CD4-positive, alpha-beta memory T cell (primary cell): ENCODE measurements around the gene MPHOSPH9. TPM values are rescaled to one million over a fixed set of nuclear protein-coding genes. Genes with fewer than 3 reads are reported as not detected.

Source experiments
- CTCF ChIA-PET: fragments of 350-600 bp; sonication (Branson Sonifier 250); formaldehyde crosslinking; loops from one replicate; lab custom pipeline; 2021; ENCODE audit warnings: inconsistent platforms; ENCODE audit not compliant: partially characterized antibody; lab: Charles Lee
- POLR2A ChIA-PET: fragments of 350-600 bp; sonication (Branson Sonifier 250); formaldehyde crosslinking; loops from one replicate; lab custom pipeline; 2021; ENCODE audit not compliant: partially characterized antibody; lab: Charles Lee
- DNase-seq, 5 donors: peaks; one replicate each; pipeline versions ENCODE4 v3.0.0 to v3.0.0-alpha.2; 2020 to 2022; ENCODE audit warnings: mixed read lengths in 1 of 5
- H3K27ac ChIP-seq: one replicate; pipeline ENCODE4 v1.7.0; 2013; ENCODE audit warnings: low read depth, low read length
- H3K27me3 ChIP-seq: 2 replicates; pipeline ENCODE4 v1.7.0; 2013; ENCODE audit warnings: mild to moderate bottlenecking, low read length, moderate library complexity; ENCODE audit not compliant: insufficient read depth
- H3K36me3 ChIP-seq: 2 replicates; pipeline ENCODE4 v1.7.0; 2013; ENCODE audit warnings: mild to moderate bottlenecking, low read length, moderate library complexity; ENCODE audit not compliant: insufficient read depth
- H3K4me1 ChIP-seq: 2 replicates; pipeline ENCODE4 v1.7.0; 2013; ENCODE audit warnings: mild to moderate bottlenecking, low read length, moderate library complexity; ENCODE audit not compliant: insufficient read depth
- H3K4me3 ChIP-seq, 2 donors: one replicate each; pipeline ENCODE4 v1.7.0; 2013; ENCODE audit warnings: low read length in 2 of 2, mild to moderate bottlenecking in 1 of 2
- H3K9me3 ChIP-seq, 2 donors: one replicate each; pipeline ENCODE4 v1.7.0; 2013; ENCODE audit warnings: low read length in 2 of 2, control low read depth in 1 of 2; ENCODE audit not compliant: control insufficient read depth in 1 of 2
- H3K27ac Mint-ChIP-seq, 7 donors: one replicate each; pipeline ENCODE4 v1.8.0; 2020 to 2021; ENCODE audit warnings: mixed read lengths in 7 of 7, mild to moderate bottlenecking in 6 of 7, inconsistent platforms in 3 of 7, moderate library complexity in 3 of 7
- H3K27me3 Mint-ChIP-seq, 2 donors: one replicate each; pipeline ENCODE4 v1.8.0; 2020 to 2021; ENCODE audit warnings: mixed read lengths in 2 of 2
- H3K36me3 Mint-ChIP-seq, 2 donors: one replicate each; pipeline ENCODE4 v1.8.0; 2020 to 2021; ENCODE audit warnings: mixed read lengths in 2 of 2, inconsistent platforms in 1 of 2, mild to moderate bottlenecking in 1 of 2
- H3K4me1 Mint-ChIP-seq, 4 donors: one replicate each; pipeline ENCODE4 v1.8.0; 2020 to 2021; ENCODE audit warnings: mixed read lengths in 4 of 4, mild to moderate bottlenecking in 1 of 4
- H3K4me3 Mint-ChIP-seq, 8 donors: one replicate each; pipeline ENCODE4 v1.8.0; 2020 to 2021; ENCODE audit warnings: mixed read lengths in 8 of 8, mild to moderate bottlenecking in 7 of 8, moderate library complexity in 6 of 8, inconsistent platforms in 3 of 8
- H3K9me3 Mint-ChIP-seq, 8 donors: one replicate each; pipeline ENCODE4 v1.8.0; 2020 to 2021; ENCODE audit warnings: mixed read lengths in 8 of 8, mild to moderate bottlenecking in 5 of 8, inconsistent platforms in 3 of 8, moderate library complexity in 1 of 8
- intact Hi-C: fragments of 100-400 bp; cut with micrococcal nuclease; formaldehyde crosslinking; loops from one replicate; pipeline ENCODE4 v1.15.1; 2023
- polyA plus RNA-seq, 2 donors: library from polyadenylated mRNA; unstranded; fragments of 300-500 nt; fragmentation: Illumina TruSeq; gene quantifications; one replicate each; pipeline ENCODE4 v1.2.3, GENCODE V29; 2021
- total RNA-seq, 2 experiments: library from RNA; stranded (reverse); gene quantifications; one replicate each; pipeline ENCODE4 v1.2.3, GENCODE V29; 2021

The MPHOSPH9 gene
- total and polyA plus RNA-seq, 4 experiments from 2014 or later, result 14.1 to 62.7 (median 45.1) TPM

DNA sequence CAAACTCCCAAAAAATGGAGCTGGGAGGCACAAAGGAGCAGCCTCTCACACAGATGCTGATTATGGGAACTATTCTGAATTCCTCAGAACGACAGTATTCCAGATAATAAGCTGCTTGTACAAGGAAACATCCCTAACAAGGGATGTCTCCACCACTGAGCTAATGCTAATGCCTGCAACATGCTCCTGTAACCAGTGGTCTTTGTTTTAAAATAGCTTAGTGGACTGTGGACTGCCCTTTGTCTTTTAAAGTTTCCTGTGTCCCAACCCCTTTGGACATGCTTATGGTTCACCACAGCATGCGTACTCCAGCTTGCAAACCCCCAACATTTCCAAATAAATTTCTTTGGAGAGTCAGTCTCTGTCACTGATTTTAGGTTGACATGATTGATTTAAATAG lies 65.6 kb downstream of the MPHOSPH9 start:
- Mint-ChIP-seq H3K4me1 (peaks cover 0 to 4% (median 3%) of the 10 kb centered on the region in 4 donors), H3K36me3 (peaks cover 38 to 60% of the 10 kb centered on the region in 2 donors)
- POLR2A ChIA-PET, result no interaction called here

DNA sequence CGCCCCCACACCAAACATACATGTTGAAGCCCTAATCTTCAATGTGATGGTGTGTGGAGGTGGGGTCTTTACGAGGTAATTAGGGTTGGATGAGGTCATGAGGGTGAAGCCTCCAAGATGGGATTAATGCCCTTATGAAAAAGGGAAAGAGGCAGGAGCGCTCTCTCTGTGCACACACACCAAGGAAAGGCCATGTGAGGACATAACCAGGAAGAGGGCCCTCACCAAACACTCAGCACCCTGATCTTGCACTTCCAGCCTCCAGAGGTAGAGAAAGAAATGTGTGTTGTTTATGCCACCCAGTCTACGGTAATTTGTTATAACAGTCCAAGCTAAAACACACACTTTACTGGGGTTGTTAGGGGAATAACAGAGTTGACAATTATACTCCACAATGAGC lies 67.4 kb downstream of the MPHOSPH9 start:
- ChIA-PET CTCF (no interaction called here), POLR2A (interaction anchor here (1.8 kb wide), 1 partner anchor 14 kb away, joined by 3 read pairs; the partner anchor contains the start of gene PITPNM2)
- Mint-ChIP-seq H3K36me3 (peaks cover 38 to 67% of the 10 kb centered on the region in 2 donors), H3K4me3 (no peak overlapping the region), H3K27ac (peak overlapping the region in 3 of 7 donors; percentile 4 to 82 (median 59)), H3K27me3 (no peaks in the 10 kb centered on the region), H3K9me3 (no peaks in the 10 kb centered on the region), H3K4me1 (peaks cover 0 to 4% (median 3%) of the 10 kb centered on the region in 4 donors)
- no peak for DNase-seq
- Histone ChIP-seq H3K9me3 (no peaks in the 10 kb centered on the region), H3K36me3 (peaks cover 23% of the 10 kb centered on the region), H3K4me3 (no peak overlapping the region), H3K27me3 (no peaks in the 10 kb centered on the region), H3K27ac (no peak overlapping the region), H3K4me1 (no peaks in the 10 kb centered on the region)
- intact Hi-C loops, result no loop called here

More for the DNA sequence above, 65.6 kb downstream of the MPHOSPH9 start:
- Mint-ChIP-seq H3K4me3 (no peak overlapping the region), H3K27ac (no peak overlapping the region), H3K9me3 (no peaks in the 10 kb centered on the region), H3K27me3 (no peaks in the 10 kb centered on the region)
- Histone ChIP-seq H3K4me3 (no peak overlapping the region), H3K36me3 (peaks cover 27% of the 10 kb centered on the region), H3K4me1 (no peaks in the 10 kb centered on the region), H3K9me3 (no peaks in the 10 kb centered on the region), H3K27me3 (no peaks in the 10 kb centered on the region), H3K27ac (no peak overlapping the region)
- intact Hi-C loops, result no loop called here
- no peak for DNase-seq
- CTCF ChIA-PET, result interaction anchor here (1.7 kb wide), 1 partner anchor 71 kb away, joined by 5 read pairs; no protein-coding TSS in a partner anchor

DNA sequence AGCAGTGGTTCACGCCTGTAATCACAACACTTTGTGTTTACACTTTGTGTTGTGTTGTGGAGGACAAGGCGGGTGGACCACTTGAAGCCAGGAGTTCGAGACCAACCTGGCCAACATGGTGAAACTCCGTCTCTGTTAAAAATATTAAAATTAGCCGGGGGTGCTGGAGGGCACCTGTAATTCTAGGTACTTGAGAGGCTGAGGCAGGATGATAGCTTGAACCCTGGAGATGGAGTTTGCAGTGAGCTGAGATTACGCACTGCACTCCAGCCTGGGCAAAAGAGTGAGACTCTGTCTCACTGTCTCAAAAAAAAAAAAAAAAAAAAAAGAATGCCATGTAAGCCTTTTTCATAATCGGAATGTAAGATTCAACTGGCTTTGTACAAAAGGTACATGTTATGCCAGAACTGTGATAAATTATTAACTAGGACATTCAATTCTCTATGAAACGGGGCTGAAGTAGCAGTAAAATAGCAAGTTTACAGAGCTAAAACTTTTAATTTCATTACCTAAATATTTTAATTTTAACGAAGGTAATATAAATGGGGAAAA lies 68.2 kb downstream of the MPHOSPH9 start:
- H3K36me3 ChIP-seq, result peaks cover 22% of the 10 kb centered on the region
- POLR2A ChIA-PET, result interaction anchor here (1.8 kb wide), 1 partner anchor 14 kb away, joined by 3 read pairs; the partner anchor contains the start of gene PITPNM2
- H3K36me3 Mint-ChIP-seq, result peaks cover 42 to 67% of the 10 kb centered on the region in 2 donors

DNA sequence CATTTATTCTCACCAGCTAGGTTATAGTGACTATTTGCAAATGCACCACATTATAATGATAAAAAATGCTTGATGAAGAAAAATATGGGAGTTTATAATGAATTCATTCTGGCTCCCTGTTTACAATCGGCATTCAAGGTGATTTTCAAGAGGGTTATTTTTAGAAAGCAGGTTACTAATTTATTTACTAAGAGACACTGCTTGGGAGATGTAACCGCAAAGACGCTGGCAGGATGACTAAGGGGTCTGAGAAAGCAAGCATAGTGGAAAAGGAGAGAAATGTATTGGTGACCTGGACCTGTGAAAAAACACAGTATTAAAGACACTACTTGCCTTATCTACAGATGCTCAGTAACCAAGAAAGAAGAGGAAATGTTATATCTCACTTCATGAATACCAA lies 68.7 kb downstream of the MPHOSPH9 start:
- H3K4me3 ChIP-seq, result no peak overlapping the region
- no peak overlapping the region for H3K4me3 Mint-ChIP-seq
- peaks cover 0 to 4% (median 3%) of the 10 kb centered on the region in 4 donors for H3K4me1 Mint-ChIP-seq
- H3K9me3 Mint-ChIP-seq, result no peaks in the 10 kb centered on the region
- POLR2A ChIA-PET, result no interaction called here
- H3K9me3 ChIP-seq, result no peaks in the 10 kb centered on the region
- peak overlapping the region in 1 of 7 donors; percentile 41 for H3K27ac Mint-ChIP-seq
- no peaks in the 10 kb centered on the region for H3K27me3 Mint-ChIP-seq
- no peaks in the 10 kb centered on the region for H3K4me1 ChIP-seq
- H3K27ac ChIP-seq, result no peak overlapping the region
- CTCF ChIA-PET, result no interaction called here
- H3K36me3 ChIP-seq, result peaks cover 22% of the 10 kb centered on the region
- no peaks in the 10 kb centered on the region for H3K27me3 ChIP-seq
- no peak for DNase-seq
- H3K36me3 Mint-ChIP-seq, result peaks cover 42 to 67% of the 10 kb centered on the region in 2 donors
- intact Hi-C loops, result no loop called here

More for the DNA sequence above, 68.2 kb downstream of the MPHOSPH9 start:
- Histone ChIP-seq H3K27me3 (no peaks in the 10 kb centered on the region), H3K27ac (no peak overlapping the region), H3K9me3 (no peaks in the 10 kb centered on the region), H3K4me1 (no peaks in the 10 kb centered on the region), H3K4me3 (no peak overlapping the region)
- DNase-seq, result no peak
- H3K27me3 Mint-ChIP-seq, result no peaks in the 10 kb centered on the region
- H3K4me1 Mint-ChIP-seq, result peaks cover 0 to 4% (median 3%) of the 10 kb centered on the region in 4 donors
- H3K9me3 Mint-ChIP-seq, result no peaks in the 10 kb centered on the region
- H3K27ac Mint-ChIP-seq, result peak overlapping the region in 1 of 7 donors; percentile 7
- intact Hi-C loops, result no loop called here
- H3K4me3 Mint-ChIP-seq, result no peak overlapping the region
- CTCF ChIA-PET, result no interaction called here

DNA sequence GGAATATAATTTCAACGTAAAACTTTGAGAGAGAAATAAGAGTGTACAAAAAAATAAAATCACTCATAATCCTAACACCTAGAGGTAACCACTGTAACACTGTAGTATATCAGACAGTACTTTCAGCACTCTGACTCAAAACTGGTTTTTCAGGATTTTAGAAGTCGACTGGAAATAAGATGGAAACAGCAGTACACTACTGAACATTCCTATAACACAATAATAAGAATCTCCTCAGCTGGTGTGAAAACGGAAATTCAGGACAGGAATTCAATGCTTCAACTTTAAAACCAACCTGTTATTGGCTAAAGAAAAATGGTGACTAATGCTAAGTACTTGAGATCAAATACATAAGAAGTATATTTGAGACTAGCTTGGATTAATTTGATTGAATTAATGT lies 69.7 kb downstream of the MPHOSPH9 start:
- no peak overlapping the region for H3K27ac ChIP-seq
- H3K9me3 ChIP-seq, result no peaks in the 10 kb centered on the region
- H3K4me1 Mint-ChIP-seq, result peaks cover 0 to 4% (median 3%) of the 10 kb centered on the region in 4 donors
- no peaks in the 10 kb centered on the region for H3K9me3 Mint-ChIP-seq
- H3K4me1 ChIP-seq, result no peaks in the 10 kb centered on the region
- intact Hi-C loops, result no loop called here
- no peak for DNase-seq
- H3K27ac Mint-ChIP-seq, result peak overlapping the region in 1 of 7 donors; percentile 8
- peaks cover 42 to 63% of the 10 kb centered on the region in 2 donors for H3K36me3 Mint-ChIP-seq
- no peak overlapping the region for H3K4me3 ChIP-seq
- POLR2A ChIA-PET, result no interaction called here
- H3K4me3 Mint-ChIP-seq, result no peak overlapping the region
- CTCF ChIA-PET, result no interaction called here
- peaks cover 22% of the 10 kb centered on the region for H3K36me3 ChIP-seq
- no peaks in the 10 kb centered on the region for H3K27me3 ChIP-seq
- H3K27me3 Mint-ChIP-seq, result no peaks in the 10 kb centered on the region

DNA sequence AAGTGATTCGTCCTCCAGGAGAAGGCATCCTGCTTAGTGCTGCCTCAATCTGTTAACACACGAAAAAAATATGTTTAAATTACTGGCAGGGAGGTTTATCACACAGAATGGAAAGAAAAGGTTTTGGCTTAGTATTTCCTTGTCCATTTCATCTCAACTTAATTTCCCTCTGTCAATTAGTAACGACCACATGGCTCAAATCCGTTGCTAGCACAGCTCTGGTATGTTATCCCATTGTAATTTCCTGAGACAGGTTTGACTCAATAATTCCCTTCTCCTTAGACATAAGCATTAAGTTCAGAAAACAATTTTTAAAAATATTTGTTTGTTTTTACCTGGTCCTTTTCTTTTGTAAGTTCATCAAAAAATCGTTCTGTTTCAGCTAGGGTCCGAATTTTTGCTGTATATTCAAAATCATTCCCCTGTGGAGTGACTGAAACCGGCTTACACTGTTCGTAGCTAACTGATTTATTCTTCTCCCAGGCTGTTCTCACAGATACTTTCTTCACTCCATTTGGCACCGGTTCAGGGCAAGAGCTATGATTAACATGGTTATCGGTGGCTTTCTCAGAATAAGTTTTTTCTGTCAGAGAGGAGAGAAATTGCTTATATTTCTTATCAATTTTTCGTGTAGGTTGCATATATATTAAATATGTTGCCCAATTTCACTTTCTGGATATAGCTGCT lies 72.0 kb downstream of the MPHOSPH9 start:
- no peaks in the 10 kb centered on the region for H3K27me3 Mint-ChIP-seq
- Histone ChIP-seq H3K4me3 (no peak overlapping the region), H3K27me3 (no peaks in the 10 kb centered on the region), H3K9me3 (no peaks in the 10 kb centered on the region), H3K36me3 (peaks cover 21% of the 10 kb centered on the region), H3K4me1 (no peaks in the 10 kb centered on the region), H3K27ac (no peak overlapping the region)
- H3K36me3 Mint-ChIP-seq, result peaks cover 30 to 53% of the 10 kb centered on the region in 2 donors
- peak overlapping the region in 1 of 7 donors; percentile 29 for H3K27ac Mint-ChIP-seq
- no peak overlapping the region for H3K4me3 Mint-ChIP-seq
- ChIA-PET CTCF (interaction anchor here (1.0 to 1.7 kb wide), 2 partner anchors 77 to 117 kb away, joined by 3 read pairs; no protein-coding TSS in a partner anchor), POLR2A (no interaction called here)
- H3K4me1 Mint-ChIP-seq, result no peaks in the 10 kb centered on the region
- no peaks in the 10 kb centered on the region for H3K9me3 Mint-ChIP-seq
- intact Hi-C loops, result no loop called here
- no peak for DNase-seq

DNA sequence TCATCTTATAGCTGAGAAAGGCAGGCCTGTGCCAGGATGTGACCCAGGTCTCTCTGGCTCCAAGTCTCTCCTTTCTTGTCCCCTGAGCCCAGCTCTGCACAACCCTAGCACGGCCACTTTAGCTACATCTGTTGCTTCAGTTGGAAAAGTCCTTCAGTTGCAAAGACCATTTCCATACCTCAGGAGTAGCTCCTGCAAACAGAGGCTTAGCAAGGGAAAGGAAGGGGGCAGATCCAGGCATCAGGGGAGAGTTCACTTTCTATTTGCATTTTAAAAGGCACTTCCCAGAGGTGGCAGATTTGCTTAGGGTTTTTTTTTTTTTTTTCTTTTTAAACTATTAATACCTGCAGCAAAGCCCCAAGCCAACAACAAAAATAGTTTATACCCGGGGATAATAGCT lies 79.0 kb downstream of the MPHOSPH9 start:
- H3K27me3 ChIP-seq, result no peaks in the 10 kb centered on the region
- no peak overlapping the region for H3K27ac ChIP-seq
- DNase-seq, result no peak
- peaks cover 12 to 28% (median 18%) of the 10 kb centered on the region in 4 donors for H3K4me1 Mint-ChIP-seq
- H3K9me3 ChIP-seq, result no peaks in the 10 kb centered on the region
- H3K27ac Mint-ChIP-seq, result peak overlapping the region in 2 of 7 donors; percentile 35 to 57
- H3K4me1 ChIP-seq, result peaks cover 19% of the 10 kb centered on the region
- ChIA-PET POLR2A (interaction anchor here (0.9 kb wide), 1 partner anchor 79 kb away, joined by 3 read pairs; the partner anchor contains the start of genes MPHOSPH9 and MTRFR), CTCF (interaction anchor here (0.7 to 4.5 kb wide), 7 partner anchors 78 to 331 kb away, joined by 3 to 22 read pairs (median 3); no protein-coding TSS in a partner anchor)
- no peaks in the 10 kb centered on the region for H3K27me3 Mint-ChIP-seq
- H3K36me3 Mint-ChIP-seq, result peaks cover 0 to 9% of the 10 kb centered on the region in 2 donors
- no peak overlapping the region for H3K4me3 Mint-ChIP-seq
- H3K36me3 ChIP-seq, result no peaks in the 10 kb centered on the region
- intact Hi-C loops, result no loop called here
- no peaks in the 10 kb centered on the region for H3K9me3 Mint-ChIP-seq
- H3K4me3 ChIP-seq, result no peak overlapping the region
